K562 (cell line): Measurements from ENCODE around the gene RCOR3. TPM values are rescaled to one million over a fixed set of nuclear protein-coding genes. Genes with fewer than 3 reads are reported as not detected.

Source experiments
- CREM ChIP-seq: IDR thresholded peaks from 2 replicates; pipeline ENCODE4 v1.6.1; 2014; ENCODE audit warnings: antibody characterized with exemption, low read depth
- ELF1 ChIP-seq: fragments of 200-800 bp; sonication (Bioruptor generic); IDR thresholded peaks from 2 replicates; pipeline ENCODE4 v1.6.1; 2016; ENCODE audit warnings: missing genetic modification characterization, missing compliant biosample characterization
- ELF4 ChIP-seq: fragments of 450-650 bp; formaldehyde crosslinking; IDR thresholded peaks from 2 replicates; pipeline ENCODE4 v1.4.0; 2022; ENCODE audit warnings: missing genetic modification characterization
- GTF3C2 ChIP-seq: IDR thresholded peaks from 3 replicates; pipeline ENCODE4 v1.6.1; 2011; ENCODE audit warnings: borderline replicate concordance, mild to moderate bottlenecking, moderate library complexity; ENCODE audit not compliant: insufficient read length; ENCODE audit errors: extremely low read depth
- HDAC8 ChIP-seq: fragments of 450-650 bp; IDR thresholded peaks from 2 replicates; pipeline ENCODE4 v1.6.1; 2016; ENCODE audit warnings: mild to moderate bottlenecking, missing genetic modification characterization, moderate library complexity, missing compliant biosample characterization
- MLX ChIP-seq, 2 experiments: fragments of 450-650 bp in 1 of 2; sonication (generic) in 1 of 2; formaldehyde crosslinking; conservative IDR thresholded peaks; 2 replicates each; pipeline versions ENCODE4 v1.4.0 to v1.8.1; 2020 to 2022; ENCODE audit warnings: mild to moderate bottlenecking in 1 of 2, missing genetic modification reagents in 1 of 2
- NFXL1 ChIP-seq: fragments of 450-650 bp; formaldehyde crosslinking; IDR thresholded peaks from 2 replicates; pipeline ENCODE4 v1.4.0; 2021; ENCODE audit warnings: mild to moderate bottlenecking
- POLR2B ChIP-seq: fragments of 450-650 bp; IDR thresholded peaks from 2 replicates; pipeline ENCODE4 v1.6.1; 2018; ENCODE audit warnings: low read depth; ENCODE audit not compliant: partially characterized antibody
- SOX6 ChIP-seq: fragments of 450-650 bp; IDR thresholded peaks from 2 replicates; pipeline ENCODE4 v1.6.1; 2014; ENCODE audit warnings: mild to moderate bottlenecking
- ZBED1 ChIP-seq: IDR thresholded peaks from 2 replicates; pipeline ENCODE4 v1.6.1; 2014
- ZBTB49 ChIP-seq: sonication (generic); formaldehyde crosslinking; IDR thresholded peaks from 2 replicates; pipeline ENCODE4 v1.8.0; 2022; ENCODE audit warnings: missing genetic modification reagents, mild to moderate bottlenecking, borderline replicate concordance
- ZNF239 ChIP-seq: fragments of 250-450 bp; sonication (Bioruptor Pico); IDR thresholded peaks from 2 replicates; pipeline ENCODE4 v1.4.0; 2020; ENCODE audit warnings: mild to moderate bottlenecking
- ZNF3 ChIP-seq: fragments of 250-450 bp; sonication (Bioruptor Pico); IDR thresholded peaks from 2 replicates; pipeline ENCODE4 v1.5.0; 2021; ENCODE audit warnings: mild to moderate bottlenecking, moderate library complexity
- ZNF511 ChIP-seq: sonication (generic); formaldehyde crosslinking; IDR thresholded peaks from 2 replicates; pipeline ENCODE4 v1.8.0; 2022; ENCODE audit warnings: mild to moderate bottlenecking, missing genetic modification reagents
- ZNF584 ChIP-seq: fragments of 200-800 bp; sonication (Bioruptor generic); IDR thresholded peaks from 2 replicates; pipeline ENCODE4 v1.6.1; 2016; ENCODE audit warnings: low read depth, mild to moderate bottlenecking, missing genetic modification characterization, missing compliant biosample characterization
- ZNF76 ChIP-seq: fragments of 250-450 bp; sonication (Bioruptor Pico); IDR thresholded peaks from 2 replicates; pipeline ENCODE4 v1.4.0; 2020; ENCODE audit warnings: mild to moderate bottlenecking, moderate library complexity, borderline replicate concordance
- polyA plus RNA-seq, 8 experiments: library from polyadenylated mRNA; depleted of rRNA in 4 of 8; stranded (reverse) in 5 of 8; unstranded in 3 of 8; fragments of >200 nt; fragmentation: Nextera tagmentation in 2 of 8; fragmentation: Illumina TruSeq in 1 of 8; extraction: Ambion mirVana in 2 of 8; extraction: Trizol in 1 of 8; gene quantifications; 2 replicates each; pipeline versions ENCODE4 v1.2.1 to v1.2.3, GENCODE V29; 2011 to 2014; ENCODE audit warnings: inconsistent platforms in 1 of 8, missing spikeins in 1 of 8
- total RNA-seq, 7 experiments: library from RNA; depleted of rRNA in 6 of 7; stranded (reverse); fragments of >200 nt in 6 of 7; fragmentation: Illumina TruSeq in 2 of 7; extraction: Trizol in 2 of 7; gene quantifications; 2 replicates each; pipeline versions ENCODE4 v1.2.1 to v1.2.3, GENCODE V29; 2011 to 2021; ENCODE audit warnings: low replicate concordance in 1 of 7

Gene RCOR3
- total and polyA plus RNA-seq, 9 of the 15 experiments (the other 6 are each of a cell fraction or from before 2014, with no cell fraction given): 9.7 to 42.7 (median 29.5) TPM

- TF ChIP-seq ZBTB49 (CRISPR knock-in tag) (no peak; the same call in 1 of the 2 replicates), ZNF239 (CRISPR knock-in tag) (peak; percentile 36), SOX6 (peak; percentile 63), ELF4 (CRISPR knock-in tag) (peak; percentile 85), ZBED1 (no peak), NFXL1 (CRISPR knock-in tag) (0 out of 2 replicates have a peak, but pooled peaks have one; percentile 42), HDAC8 (tag) (peak; percentile 66; the same call in 1 of the 2 replicates), MLX (CRISPR knock-in tag; conservative IDR thresholded peaks at IDR 0.05) (peak in 1 of 2 experiments; percentile 84; a peak in 1 of 4 replicates), ZNF3 (no peak), GTF3C2 (no peak), ZNF511 (peak; percentile 94), CREM (peak; percentile 70), ZNF584 (CRISPR knock-in tag) (0 out of 2 replicates have a peak, but pooled peaks have one; percentile 68), POLR2B (peak; percentile 95), ELF1 (tag) (peak; percentile 78), ZNF76 (CRISPR knock-in tag) (peak; percentile 88)
Measured at GRCh38 chr1:211258756-211259637, at the start of gene RCOR3 (continued).
